ENCODE results near the gene KCTD21.

GRCh38 chr11:78161962-78162371, 26.5 kb downstream of the KCTD21 start:
- no peak for TF ChIP-seq GATA2 (IDR thresholded peaks at IDR 0.05; ENCODE audit: low read depth, low read length)
- TF ChIP-seq GATA3 (IDR thresholded peaks at IDR 0.05; ENCODE audit: low read depth, low read length): no peak
